C1 segment of cervical spinal cord (tissue), 14 donors: ENCODE data around the gene LYRM1.

ENCODE experiments used
- DNase-seq, 14 donors: peaks; one replicate each; lab custom pipeline; 2025; lab: John Stamatoyannopoulos, UW

LYRM1 gene

DNA sequence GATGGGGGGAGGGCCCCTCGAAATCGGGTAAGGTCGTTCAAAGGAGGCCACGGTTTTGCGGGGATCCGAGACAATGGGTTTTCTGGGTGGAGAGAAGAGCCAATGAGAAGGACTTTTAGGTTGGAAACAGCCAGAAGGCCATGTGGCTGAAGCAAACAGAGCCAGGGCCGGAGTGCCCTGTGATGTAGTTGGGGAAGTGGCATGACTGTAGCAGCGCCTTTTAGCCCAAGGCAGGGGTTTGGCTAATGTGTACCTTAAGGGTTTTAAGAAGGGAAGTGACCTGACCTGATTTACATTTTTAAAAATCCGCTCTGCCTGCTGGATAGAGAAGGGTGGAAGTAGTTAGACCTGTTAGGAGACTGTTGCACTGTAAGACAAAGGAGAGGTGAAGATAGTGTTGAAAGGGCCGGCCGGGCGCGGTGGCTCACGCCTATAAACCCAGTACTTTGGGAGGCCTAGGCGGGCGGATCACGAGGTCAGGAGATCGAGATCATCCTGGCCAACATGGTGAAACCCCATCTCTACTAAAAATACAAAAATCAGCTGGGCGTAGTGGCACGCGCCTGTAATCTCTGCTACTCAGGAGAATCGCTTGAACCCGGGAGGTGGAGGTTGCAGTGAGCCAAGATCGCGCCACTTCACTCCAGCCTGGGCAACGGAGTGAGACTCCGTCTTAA is 1.0 kb downstream of the LYRM1 start:
- DNase-seq: peak in 12 of 14 donors; percentile 25 to 67 (median 48)

DNA sequence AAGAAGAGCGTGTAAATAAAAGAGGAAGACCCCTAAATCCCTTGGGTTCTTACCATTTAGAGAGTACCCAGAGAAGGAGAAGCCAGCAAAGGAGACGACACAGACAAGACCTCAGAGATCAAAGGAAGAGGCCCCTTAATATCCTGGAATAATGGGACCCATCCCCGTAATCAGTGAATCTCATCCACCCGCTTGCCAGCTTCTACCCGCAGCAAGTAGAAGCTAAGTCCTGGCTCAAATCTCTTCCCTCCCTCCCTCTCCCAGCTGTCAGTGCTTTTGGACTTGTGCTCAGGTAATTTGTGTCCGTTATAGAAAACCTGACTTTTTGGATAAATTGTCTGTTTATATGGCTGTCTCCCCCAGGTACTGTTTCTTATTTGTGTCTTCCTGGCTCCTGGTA is 1.9 kb downstream of the LYRM1 start:
- DNase-seq: no peak

DNA sequence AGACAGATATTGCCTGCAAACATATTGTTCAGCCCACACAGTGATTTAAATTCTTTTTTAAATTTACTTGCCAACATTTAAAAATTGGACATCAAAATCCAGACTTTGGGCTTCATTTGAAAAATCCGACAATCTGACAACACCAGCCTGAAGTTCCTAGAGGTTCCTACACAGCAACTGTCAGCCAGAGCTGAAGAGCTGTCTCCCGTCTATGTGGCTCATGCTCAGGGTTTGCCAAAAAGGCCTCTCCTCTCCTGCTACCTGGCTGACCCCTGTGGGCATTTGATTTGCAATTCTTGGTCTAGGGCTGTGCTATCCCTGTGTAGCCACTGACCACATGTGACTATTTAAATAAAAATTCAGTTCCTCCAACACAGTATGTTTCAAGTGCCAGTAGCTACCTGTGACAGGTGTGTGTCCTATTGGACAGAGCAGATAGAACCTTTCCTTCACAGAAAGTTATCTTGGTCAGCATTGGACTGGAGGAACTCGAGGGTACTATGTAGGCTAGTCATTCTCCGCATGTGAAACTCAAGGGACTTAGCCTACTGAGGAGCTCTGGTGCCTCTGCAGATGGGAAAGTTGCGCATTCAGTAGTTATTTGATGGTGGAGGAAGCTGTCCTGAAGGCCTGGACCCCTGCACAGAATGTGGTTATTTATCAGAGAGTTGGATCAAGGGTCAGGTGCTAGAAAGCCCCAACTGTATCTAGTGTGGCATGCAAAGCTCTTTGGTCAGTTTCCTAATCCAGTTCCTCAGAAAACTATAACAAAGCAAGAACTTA is 2.7 kb downstream of the LYRM1 start:
- no peak for DNase-seq

DNA sequence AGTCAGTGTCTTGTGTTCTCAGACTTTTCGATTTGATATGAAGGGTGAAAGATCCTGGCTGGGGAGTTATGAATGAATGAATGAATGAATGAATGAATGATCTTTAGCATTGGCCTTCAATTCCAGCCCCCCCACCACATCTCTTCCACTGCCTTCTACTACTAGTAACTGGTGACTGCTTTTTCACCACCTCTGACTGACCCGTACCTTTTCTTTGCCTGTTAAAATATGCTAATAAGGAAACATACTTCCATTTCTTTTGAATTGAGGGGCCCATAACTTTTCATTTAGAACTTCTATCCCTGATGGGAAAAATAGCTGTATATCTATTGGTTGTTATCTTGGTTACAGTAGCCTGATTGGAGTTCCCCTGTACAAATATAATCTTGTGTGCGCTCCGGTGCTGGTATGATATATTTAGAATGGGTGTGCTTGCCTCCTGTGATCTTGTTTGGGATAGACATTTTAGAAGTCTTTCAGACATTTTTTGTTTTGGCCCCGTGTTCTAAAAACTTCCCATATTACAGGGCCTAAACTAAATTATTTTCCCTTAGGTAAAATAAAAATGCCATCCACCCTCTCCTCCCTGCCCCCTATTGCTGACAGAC is 3.4 kb downstream of the LYRM1 start:
- no peak for DNase-seq

DNA sequence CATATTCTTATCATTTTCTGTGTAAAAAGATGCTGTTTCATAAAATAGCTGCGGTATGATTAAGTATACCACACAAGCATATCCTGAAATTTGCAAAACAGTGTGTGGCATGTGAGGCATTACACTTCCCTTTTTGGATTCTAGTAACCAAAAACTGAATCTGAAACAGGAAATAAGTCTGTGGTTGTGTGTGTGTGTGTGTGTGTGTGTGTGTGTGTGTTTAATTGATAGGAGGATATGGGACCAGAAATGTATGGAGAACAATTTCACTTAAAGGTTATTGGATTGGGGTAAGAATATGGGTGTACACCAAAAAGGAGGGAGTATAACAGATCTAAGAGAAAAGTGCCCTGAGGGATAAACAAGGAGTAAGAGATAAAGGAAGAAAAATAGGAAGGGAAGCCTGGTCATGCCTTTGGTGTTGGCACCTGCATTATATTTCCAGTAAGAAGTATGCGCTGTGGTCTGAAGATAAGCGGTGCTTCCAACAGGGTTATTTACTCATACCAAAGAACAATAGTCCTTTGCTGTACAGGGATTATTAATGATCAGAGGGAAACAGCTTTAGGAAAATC is 4.0 kb downstream of the LYRM1 start:
- DNase-seq: peak in 1 of 14 donors; percentile 4

DNA sequence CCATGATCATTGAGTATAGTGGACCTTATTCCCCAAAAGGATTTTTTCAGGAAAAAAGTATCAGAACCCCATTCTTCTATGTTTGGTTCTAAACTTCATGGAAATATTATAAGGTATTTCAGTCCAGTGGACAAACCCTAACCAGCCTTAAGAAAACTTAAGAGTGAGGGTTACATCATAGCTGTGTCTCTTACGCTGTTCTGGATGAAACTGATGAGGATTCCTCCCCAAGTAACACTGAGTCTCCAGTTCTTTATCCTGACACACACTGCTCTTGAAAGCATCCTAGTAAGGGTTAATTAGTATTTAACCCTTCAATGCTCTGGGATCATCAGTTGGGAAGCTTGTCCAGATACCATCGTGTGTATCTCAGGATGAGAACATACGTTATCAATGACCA is 5.0 kb downstream of the LYRM1 start:
- no peak for DNase-seq

DNA sequence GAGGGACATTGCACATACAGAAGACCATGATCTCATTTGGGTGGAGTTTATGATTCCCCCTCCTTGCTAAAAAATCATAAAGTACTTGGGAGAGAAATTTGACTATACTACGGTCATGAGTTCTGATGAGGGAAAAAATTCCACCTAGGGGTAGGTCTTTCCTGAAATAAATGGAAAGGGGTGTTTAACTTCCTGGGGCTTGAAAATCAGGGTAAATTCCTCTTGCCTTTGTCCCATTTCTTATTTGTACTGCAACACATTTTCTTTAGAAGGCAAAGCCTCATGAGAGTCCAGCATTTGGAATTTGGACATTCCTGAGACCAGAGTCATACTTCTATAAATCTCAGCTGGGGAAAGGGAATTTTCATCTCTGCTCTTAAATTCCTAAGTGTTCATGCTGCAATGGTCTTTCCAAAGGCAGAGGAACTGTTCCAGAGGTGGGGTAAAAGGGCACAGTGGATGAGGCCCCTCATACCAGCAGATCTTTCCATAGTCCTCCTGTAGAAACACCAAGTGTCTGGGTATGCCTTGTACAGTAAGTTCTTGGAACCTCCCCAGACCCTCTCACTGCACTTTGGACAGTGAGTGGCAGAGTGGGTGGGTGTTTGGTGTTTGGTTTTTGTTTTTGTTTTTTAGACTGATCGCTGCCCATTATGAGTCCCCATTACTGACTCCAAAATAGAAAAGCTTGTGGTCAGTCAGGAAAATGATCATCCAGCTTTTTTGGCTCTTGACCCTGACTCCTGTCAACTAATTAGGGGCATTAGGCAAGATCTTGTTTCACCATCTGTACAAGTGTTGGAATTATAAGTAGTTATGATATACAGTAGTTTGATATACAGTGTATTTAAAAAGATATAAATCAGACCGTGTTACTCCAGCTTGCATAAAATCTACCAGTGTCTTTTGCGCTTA is 6.0 kb downstream of the LYRM1 start:
- DNase-seq: no peak

DNA sequence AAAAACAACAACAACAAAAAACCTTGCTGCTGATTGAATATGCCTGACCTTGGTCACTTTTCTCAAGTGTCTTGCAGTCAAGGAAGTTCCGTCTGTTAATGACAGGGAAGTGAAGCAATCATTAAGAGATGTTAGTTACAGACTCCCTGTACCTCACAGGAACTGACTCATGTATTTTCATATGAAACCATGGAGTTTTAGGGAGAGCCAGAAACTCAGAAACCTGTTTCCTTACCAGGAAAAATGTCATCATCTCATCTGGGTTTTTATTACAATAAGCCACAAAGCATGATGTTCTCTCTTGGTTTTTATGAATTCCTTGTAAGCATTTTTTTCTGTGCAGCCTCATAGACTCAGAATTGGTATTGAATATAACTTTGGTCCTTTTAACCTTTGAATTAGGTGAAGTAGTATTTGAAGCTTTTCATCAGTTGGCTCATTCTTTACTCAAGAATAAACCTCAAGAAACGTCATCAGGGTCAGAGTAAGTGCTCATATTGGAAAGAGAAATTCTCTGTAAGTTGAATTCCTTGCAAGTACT is 10.3 kb downstream of the LYRM1 start:
- no peak for DNase-seq

DNA sequence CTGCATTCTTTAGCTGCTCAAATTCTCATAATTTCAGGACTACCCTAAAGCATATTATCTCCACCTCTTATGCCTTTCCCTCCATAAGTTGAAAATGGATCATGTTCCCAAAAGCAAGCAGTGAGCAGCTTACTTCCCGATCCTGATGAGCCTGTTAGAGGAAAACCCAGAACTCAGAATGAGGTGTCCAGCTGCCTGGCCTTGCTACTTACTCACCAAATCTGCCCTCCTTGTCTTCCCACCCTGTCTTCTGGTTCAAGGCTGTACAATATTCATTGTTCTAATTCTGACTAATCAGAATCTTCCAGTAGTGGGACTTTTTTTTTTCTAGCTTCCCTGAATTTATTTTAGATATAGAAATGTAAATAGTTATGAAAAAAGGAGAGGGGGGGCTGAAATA is 10.8 kb downstream of the LYRM1 start:
- DNase-seq: no peak

DNA sequence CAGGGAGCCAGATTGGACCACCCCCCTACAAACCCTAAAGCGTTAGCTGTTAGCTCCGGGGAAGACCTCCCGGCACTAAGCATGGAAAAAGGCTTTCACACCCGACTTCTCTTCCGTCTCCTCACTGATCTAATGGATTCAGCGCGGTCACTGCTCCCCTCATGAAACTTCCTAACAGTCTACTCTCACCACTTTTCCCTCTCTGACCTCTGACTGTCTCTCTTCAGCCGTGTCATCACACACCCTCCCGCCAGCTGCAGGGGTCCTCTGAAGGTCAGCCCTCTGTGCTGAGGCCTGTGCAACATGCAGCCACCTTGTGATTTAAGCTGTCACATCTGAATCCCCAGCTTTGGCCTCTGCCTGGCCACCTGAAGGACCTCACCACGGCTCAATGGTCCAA is 15.7 kb downstream of the LYRM1 start:
- DNase-seq: no peak

DNA sequence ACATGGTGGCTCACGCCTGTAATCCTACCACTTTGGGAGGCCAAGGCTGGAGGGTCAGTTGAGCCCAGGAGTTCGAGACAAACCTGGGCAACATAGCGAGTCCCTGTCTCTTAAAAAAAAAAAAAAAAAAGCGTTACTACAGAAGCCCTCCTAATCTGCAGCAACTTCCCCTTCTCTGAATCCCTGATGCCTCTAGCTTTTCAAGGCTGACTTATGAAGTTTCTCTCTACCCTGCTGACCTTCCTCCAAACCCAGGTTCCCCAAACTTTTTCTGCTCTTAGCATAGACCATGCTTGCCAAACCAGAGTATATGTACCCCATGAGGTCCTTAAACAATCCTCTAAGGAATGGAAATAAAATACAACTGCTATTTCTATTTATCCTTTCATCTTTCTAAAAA is 16.4 kb downstream of the LYRM1 start:
- no peak for DNase-seq

DNA sequence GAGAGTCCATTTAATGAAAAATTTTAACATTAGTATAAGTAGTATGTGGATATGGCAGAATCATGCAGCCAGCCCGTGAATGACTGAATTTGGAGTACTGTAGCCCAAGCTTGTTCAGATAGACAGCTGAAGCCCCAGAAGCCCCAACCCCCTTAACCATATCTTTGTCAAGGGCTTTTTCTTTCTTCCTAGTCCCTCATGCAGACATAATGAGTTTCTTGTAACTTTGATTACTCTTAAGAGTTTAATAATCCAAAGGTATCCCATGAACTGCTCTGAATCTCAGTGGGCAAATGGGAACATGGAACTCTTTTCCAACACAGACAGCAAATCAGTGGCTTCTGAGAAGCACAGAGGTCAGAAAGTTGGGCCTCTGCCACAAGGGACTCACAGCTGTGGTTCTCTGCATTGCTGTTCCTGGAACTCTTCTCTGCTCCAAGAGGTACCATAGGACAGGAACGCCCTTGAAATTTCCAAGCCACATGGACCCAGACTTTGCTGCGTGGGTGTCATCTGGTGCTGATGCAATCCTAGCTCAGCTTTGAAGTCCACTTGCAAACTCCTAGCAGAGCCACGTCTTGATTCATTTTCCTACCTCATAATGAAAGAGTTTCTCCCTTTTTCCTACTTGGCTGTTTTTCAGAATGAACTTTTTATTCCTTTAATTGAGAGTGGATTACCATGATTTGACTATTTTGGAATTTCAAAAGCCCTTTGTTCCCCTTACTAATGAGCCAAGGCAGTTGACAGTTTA is 18.1 kb downstream of the LYRM1 start:
- DNase-seq: no peak

DNA sequence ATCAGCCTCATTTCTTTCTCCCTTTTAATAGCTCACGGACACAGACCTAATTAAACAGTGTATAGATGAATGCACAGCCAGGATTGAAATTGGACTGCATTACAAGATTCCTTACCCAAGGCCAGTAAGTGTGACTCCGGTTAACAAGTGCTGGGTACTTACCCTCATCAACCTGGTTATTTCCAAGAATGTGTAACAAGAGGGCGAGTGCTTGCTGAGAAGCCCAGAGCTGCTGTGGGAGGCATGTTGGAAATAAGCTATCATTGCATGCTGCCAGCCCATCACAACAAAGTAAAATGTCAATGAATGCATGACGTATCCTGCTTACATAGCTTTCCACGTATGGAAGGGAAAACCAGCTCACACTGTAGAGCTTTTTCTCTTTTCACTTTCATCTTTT is 19.5 kb downstream of the LYRM1 start:
- no peak for DNase-seq

DNA sequence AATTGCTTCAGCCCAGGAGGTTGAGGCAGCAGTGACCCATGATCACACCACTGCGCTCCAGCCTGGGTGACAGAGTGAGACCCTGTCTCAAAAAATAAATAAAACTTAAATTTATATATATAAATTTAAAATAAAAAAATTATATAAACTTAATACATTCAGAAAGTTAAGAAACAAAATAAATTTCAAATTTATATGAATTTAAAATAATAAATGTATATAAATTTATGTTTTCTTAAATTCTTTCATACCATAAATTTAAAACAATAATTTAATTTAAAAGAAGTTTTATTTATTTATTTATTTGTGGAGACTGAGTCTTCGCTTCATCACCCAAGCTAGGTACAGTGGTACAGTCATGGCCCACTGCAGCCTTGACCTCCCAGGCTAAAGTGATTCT is 20.2 kb downstream of the LYRM1 start:
- no peak for DNase-seq

DNA sequence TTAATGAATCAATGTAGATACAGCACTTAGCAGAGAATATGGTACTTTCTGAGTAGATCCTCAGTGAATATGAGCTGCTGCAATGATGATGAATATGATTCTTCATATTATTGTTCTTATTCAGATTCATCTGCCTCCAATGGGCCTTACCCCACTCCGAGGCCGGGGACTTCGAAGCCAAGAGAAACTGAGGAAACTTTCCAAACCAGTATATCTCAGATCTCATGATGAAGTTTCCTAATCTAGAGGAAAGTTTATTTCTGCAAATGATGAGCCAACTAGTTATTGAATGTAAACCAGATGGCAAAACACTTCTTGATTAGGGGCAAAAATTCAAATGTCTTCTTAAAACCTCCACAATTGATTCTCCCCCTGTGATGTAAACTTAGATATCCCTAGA is 23.3 kb downstream of the LYRM1 start:
- DNase-seq: no peak

DNA sequence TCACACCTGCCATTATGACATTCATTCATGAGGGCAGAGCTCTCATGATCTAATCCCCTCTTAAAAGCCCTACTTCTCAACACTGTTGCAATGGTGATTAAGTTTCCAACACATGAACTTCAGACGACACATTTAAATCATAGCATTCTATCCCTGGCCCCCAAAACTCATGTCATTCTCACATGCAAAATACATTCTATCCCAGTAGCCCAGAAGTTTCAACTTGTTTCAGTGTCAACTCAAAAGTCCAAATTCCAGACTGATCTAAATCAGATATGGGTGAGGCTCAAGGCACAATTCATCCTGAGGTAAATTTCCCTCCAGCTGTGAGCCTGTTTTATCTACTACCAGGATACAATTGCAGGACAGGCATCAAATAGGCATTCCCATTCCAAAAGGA is 25.2 kb downstream of the LYRM1 start:
- no peak for DNase-seq

DNA sequence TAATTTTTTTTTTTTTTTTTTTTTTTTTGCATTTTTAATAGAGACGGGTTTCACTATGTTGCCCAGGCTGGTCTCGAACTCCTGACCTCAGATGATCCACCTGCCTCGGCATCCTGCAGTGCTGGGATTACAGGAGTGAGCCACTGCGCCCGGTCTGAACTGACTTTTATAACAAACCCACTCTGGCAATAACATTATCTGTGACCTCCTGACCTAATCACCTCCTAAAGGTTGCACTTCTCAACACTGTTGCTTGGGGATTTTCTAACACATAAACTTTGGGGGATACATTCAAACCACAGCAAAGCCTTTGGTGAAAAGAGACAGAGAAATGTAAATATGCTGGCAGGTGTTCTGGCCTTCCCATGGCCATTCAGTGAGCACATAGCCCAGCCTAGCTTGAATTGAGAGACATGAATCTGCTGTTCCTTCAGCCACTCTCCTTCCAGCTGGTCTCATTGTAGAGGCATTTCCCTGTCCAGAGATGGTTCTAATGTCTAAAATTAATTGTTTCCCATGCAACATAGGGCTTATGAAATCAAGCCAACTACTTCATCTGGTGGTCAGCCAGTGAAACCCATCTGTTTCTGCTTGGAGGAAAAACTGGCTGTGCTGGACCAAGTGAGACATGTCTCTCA is 28.3 kb downstream of the LYRM1 start:
- DNase-seq: peak in 1 of 14 donors; percentile 94

DNA sequence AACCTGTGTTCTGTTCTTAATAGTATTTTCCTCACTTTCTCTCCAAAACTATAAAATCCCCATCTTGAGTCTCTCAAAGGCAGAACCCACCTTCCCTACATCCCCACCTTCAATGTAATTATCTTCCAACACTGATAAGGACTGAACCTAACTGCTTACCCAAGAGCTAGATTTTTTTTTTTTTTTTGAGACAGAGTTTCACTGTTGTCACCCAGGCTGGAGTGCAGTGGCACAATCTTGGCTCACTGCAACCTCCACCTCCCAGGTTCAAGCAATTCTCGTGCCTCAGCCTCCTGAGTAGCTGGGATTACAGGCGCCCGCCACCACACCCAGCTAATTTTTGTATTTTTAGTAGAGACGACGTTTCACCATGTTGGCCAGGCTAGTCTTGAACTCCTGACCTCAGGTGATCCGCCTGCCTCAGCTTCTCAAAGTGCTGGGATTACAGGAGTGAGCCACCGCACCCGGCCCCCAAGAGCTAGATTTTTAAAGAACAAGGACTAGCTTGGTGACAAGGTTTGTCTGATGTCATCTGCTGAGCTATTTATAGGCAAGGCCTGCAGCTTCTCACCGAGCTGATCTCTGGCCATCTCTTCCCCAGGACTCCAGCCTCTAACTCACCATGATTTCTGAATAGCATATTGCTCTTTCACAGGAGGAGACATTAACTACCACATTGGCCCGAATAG is 29.2 kb downstream of the LYRM1 start:
- peak in 1 of 14 donors; percentile 94 for DNase-seq

DNA sequence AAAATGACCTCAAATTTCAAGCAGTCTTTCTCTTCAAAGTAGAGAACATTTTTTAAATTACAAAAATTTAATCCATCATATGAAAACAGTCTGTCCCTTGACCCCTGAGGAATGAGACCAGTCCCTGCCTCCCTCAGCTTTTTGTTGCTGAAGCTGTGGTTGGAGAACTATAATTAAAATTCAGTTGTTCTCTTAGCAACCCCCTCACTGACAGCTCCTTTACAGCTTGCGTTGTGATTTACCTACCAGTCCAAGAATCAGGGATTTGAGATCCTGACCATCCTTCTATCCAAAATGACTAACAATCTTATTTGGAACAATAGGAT is 29.8 kb downstream of the LYRM1 start:
- no peak for DNase-seq
